Lower leg skin (tissue), 4 donors: ENCODE data around the gene EIF4EBP2. TPM values are rescaled to one million over a fixed set of nuclear protein-coding genes. Genes with fewer than 3 reads are reported as not detected.

Experiments used
- DNase-seq, 2 donors: peaks; one replicate each; pipeline ENCODE4 v3.0.0-alpha.2; 2019; ENCODE audit warnings: low spot score in 2 of 2
- H3K4me3 ChIP-seq: fragments of 200-600 bp; sonication (generic); 2 replicates; pipeline ENCODE4 v1.5.1; 2017; ENCODE audit warnings: mild to moderate bottlenecking, low read depth; ENCODE audit not compliant: poor library complexity, severe bottlenecking
- CTCF ChIP-seq, 3 donors: fragments of 450-650 bp; IDR thresholded peaks; one replicate each; pipeline ENCODE4 v1.5.1; 2016; ENCODE audit warnings: antibody characterized with exemption in 3 of 3, mild to moderate bottlenecking in 3 of 3, moderate library complexity in 2 of 3
- POLR2A ChIP-seq, 2 donors: fragments of 450-650 bp; IDR thresholded peaks; one replicate each; pipeline ENCODE4 v1.6.1; 2016 to 2017; ENCODE audit warnings: antibody characterized with exemption in 2 of 2, mild to moderate bottlenecking in 1 of 2, moderate library complexity in 1 of 2
- WGBS, 2 donors: methylation state at CpG; one replicate each; pipeline ENCODE4 v1.1.5; 2018; 5-methylcytosine and 5-hydroxymethylcytosine counted together
- intact Hi-C: fragments of 100-400 bp; cut with DNase I; formaldehyde crosslinking; loops from one replicate; pipeline ENCODE4 v1.15.0; 2023; ENCODE audit warnings: low total_unique reads
- total RNA-seq, 4 donors: library from RNA; depleted of rRNA; stranded (reverse); fragments of >200 nt; gene quantifications; one replicate each; pipeline ENCODE4 v1.1.0, GENCODE V29; 2016

The EIF4EBP2 gene
- total RNA-seq, 4 donors from 2014 or later, result 40.2 to 68.0 (median 58.9) TPM

GRCh38 chr10:70475661-70476060 lies 71.7 kb downstream of the EIF4EBP2 start:
- H3K4me3 ChIP-seq, result no peak overlapping the region
- 66 to 78% methylated on average over 8 of the region's 8 CpGs for WGBS, 2 donors
- DNase-seq, result no peak
- TF ChIP-seq CTCF (IDR thresholded peaks at IDR 0.05) (no peak), POLR2A (IDR thresholded peaks at IDR 0.05) (no peak)
- intact Hi-C loops, result no loop called here

- TF ChIP-seq CTCF (IDR thresholded peaks at IDR 0.05), result no peak
- TF ChIP-seq POLR2A (IDR thresholded peaks at IDR 0.05), result no peak
- WGBS, 2 donors, result 61 to 66% methylated on average over 7 of the region's 7 CpGs
- H3K4me3 ChIP-seq, result no peak overlapping the region
- intact Hi-C loops, result no loop called here
- DNase-seq, result no peak
These were observed 72.5 kb downstream of the EIF4EBP2 start for GRCh38 chr10:70476249-70477035.

- H3K4me3 ChIP-seq, result no peak overlapping the region
- TF ChIP-seq POLR2A (IDR thresholded peaks at IDR 0.05) (no peak), CTCF (IDR thresholded peaks at IDR 0.05) (no peak)
- DNase-seq, result no peak
- intact Hi-C loops, result no loop called here
- 15 to 18% methylated on average over 27 of the region's 27 CpGs for WGBS, 2 donors
These were observed 73.8 kb downstream of the EIF4EBP2 start for GRCh38 chr10:70477661-70478162.

Other genes starting within 250 kb of the EIF4EBP2 start
- gene SAR1A, start 233.6 kb upstream of the EIF4EBP2 start, total RNA-seq, result 10 to 100 TPM; 36.7 to 59.2 (median 45.1) TPM
- 100 to 1,000 TPM in 2 of 4 donors, 10 to 100 TPM in 2; 69.7 to 147 (median 96.9) TPM for gene PPA1, start 170.7 kb upstream of the EIF4EBP2 start, total RNA-seq
- under 1 TPM in 2 of 4 donors, not detected in 2; 0.22 to 0.42 TPM for gene NPFFR1, start 120.1 kb upstream of the EIF4EBP2 start, total RNA-seq
- gene LRRC20, start 21.5 kb upstream of the EIF4EBP2 start, total RNA-seq, result 1 to 10 TPM; 4.0 to 7.6 (median 5.9) TPM
- not detected for gene NODAL, start 37.5 kb downstream of the EIF4EBP2 start, total RNA-seq
- 1 to 10 TPM; 6.0 to 9.7 (median 6.4) TPM for gene PALD1, start 74.6 kb downstream of the EIF4EBP2 start, total RNA-seq
- gene PRF1, start 198.6 kb downstream of the EIF4EBP2 start, total RNA-seq, result 1 to 10 TPM in 2 of 4 donors, under 1 TPM in 2; 0.36 to 1.4 (median 1.1) TPM